IPS-NIHi7 (cell line): ENCODE results near the gene SLC19A1.
"Not testable (repeated sequence)": the region's sequence is repeated elsewhere in the genome, so short reads cannot be mapped to it uniquely, and the experiment has no call there.

ENCODE experiments used
- DNase-seq: peaks from one replicate; pipeline ENCODE4 v3.0.0; 2012; ENCODE audit warnings: mixed read lengths; ENCODE audit errors: extremely low spot score

The SLC19A1 gene

GRCh38 chr21:45506241-45506817 lies 35.9 kb downstream of the SLC19A1 start:
- DNase-seq = no peak

GRCh38 chr21:45505416-45506021 lies 36.7 kb downstream of the SLC19A1 start:
- DNase-seq = no peak

GRCh38 chr21:45504516-45505415 lies 37.5 kb downstream of the SLC19A1 start:
- DNase-seq = no peak

GRCh38 chr21:45504021-45504515 lies 38.2 kb downstream of the SLC19A1 start:
- no peak for DNase-seq

GRCh38 chr21:45503226-45503625 lies 39.0 kb downstream of the SLC19A1 start:
- DNase-seq = not testable (repeated sequence)

- no peak for DNase-seq
Measured at GRCh38 chr21:45502600-45502999, 39.6 kb downstream of the SLC19A1 start.

GRCh38 chr21:45502006-45502345 lies 40.3 kb downstream of the SLC19A1 start:
- DNase-seq = no peak

GRCh38 chr21:45501081-45502005 lies 40.9 kb downstream of the SLC19A1 start:
- DNase-seq = not testable (repeated sequence)

GRCh38 chr21:45499970-45500577 lies 42.2 kb downstream of the SLC19A1 start:
- DNase-seq = no peak

- DNase-seq = no peak
Measured at GRCh38 chr21:45499201-45499750, 43.0 kb downstream of the SLC19A1 start.

GRCh38 chr21:45498646-45499000 lies 43.6 kb downstream of the SLC19A1 start:
- no peak for DNase-seq

GRCh38 chr21:45497846-45498645 lies 44.2 kb downstream of the SLC19A1 start:
- no peak for DNase-seq

GRCh38 chr21:45496968-45497845 lies 45.0 kb downstream of the SLC19A1 start:
- no peak for DNase-seq

- DNase-seq = no peak
Measured at GRCh38 chr21:45496151-45496967, 45.9 kb downstream of the SLC19A1 start.

- DNase-seq = no peak
Measured at GRCh38 chr21:45494851-45495680, 47.2 kb downstream of the SLC19A1 start.

GRCh38 chr21:45494135-45494850 lies 47.9 kb downstream of the SLC19A1 start:
- no peak for DNase-seq
